GM23338 (cell line): Measurements from ENCODE around the gene DMRT1. TPM values are rescaled to one million over a fixed set of nuclear protein-coding genes. Genes with fewer than 3 reads are reported as not detected.

Source experiments
- ATAC-seq: fragments of 200-7000 bp; cut with Tn5 transposase; 3 replicates; pipeline ENCODE4 v1.9.1; 2020
- DNase-seq: peaks from one replicate; pipeline ENCODE4 v3.0.0-alpha.2; 2015; ENCODE audit warnings: low spot score
- H2AFZ ChIP-seq: fragments of 200-600 bp; sonication (generic); 2 replicates; pipeline ENCODE4 v1.8.0; 2016; ENCODE audit warnings: antibody characterized with exemption, mild to moderate bottlenecking, moderate library complexity
- H3F3A ChIP-seq: fragments of 200-600 bp; sonication (generic); replicated peaks from 2 replicates; pipeline ENCODE4 v1.8.0; 2017; ENCODE audit warnings: antibody characterized with exemption, mixed run types, low read depth
- H3K27ac ChIP-seq: fragments of 200-600 bp; sonication (generic); 2 replicates; pipeline ENCODE4 v1.6.1; 2016; ENCODE audit warnings: low read depth
- H3K27me3 ChIP-seq: fragments of 200-600 bp; sonication (generic); 2 replicates; pipeline ENCODE4 v1.8.0; 2016; ENCODE audit warnings: mild to moderate bottlenecking, mixed run types, moderate library complexity; ENCODE audit not compliant: insufficient read depth
- H3K36me3 ChIP-seq: fragments of 200-600 bp; sonication (generic); 2 replicates; pipeline ENCODE4 v1.8.0; 2016; ENCODE audit warnings: mild to moderate bottlenecking; ENCODE audit not compliant: insufficient read depth
- H3K4me1 ChIP-seq: fragments of 200-600 bp; sonication (generic); 2 replicates; pipeline ENCODE4 v1.8.0; 2016; ENCODE audit warnings: mild to moderate bottlenecking, moderate library complexity; ENCODE audit not compliant: insufficient read depth
- H3K4me2 ChIP-seq: fragments of 200-600 bp; sonication (generic); 2 replicates; pipeline ENCODE4 v1.7.1; 2017; ENCODE audit warnings: mixed run types
- H3K4me3 ChIP-seq: fragments of 200-600 bp; sonication (generic); 2 replicates; pipeline ENCODE4 v1.6.1; 2016; ENCODE audit warnings: mixed run types
- H3K79me2 ChIP-seq: fragments of 200-600 bp; sonication (generic); replicated peaks from 2 replicates; pipeline ENCODE4 v1.8.0; 2017; ENCODE audit warnings: mild to moderate bottlenecking; ENCODE audit not compliant: insufficient read depth
- H3K9me2 ChIP-seq: fragments of 200-600 bp; sonication (generic); 2 replicates; pipeline ENCODE4 v1.8.0; 2017; ENCODE audit not compliant: insufficient read depth
- H4K20me1 ChIP-seq: fragments of 200-600 bp; sonication (generic); replicated peaks from 2 replicates; pipeline ENCODE4 v1.8.0; 2017; ENCODE audit warnings: mild to moderate bottlenecking; ENCODE audit not compliant: insufficient read depth
- H3K27ac Mint-ChIP-seq: 2 replicates; pipeline ENCODE4 v1.8.0; 2020; ENCODE audit warnings: inconsistent platforms, mild to moderate bottlenecking, moderate library complexity, mixed read lengths
- H3K27me3 Mint-ChIP-seq: 3 replicates; pipeline ENCODE4 v1.8.0; 2022; ENCODE audit warnings: low read depth, mild to moderate bottlenecking, moderate library complexity, mixed read lengths, inconsistent platforms; ENCODE audit not compliant: insufficient read depth, poor library complexity
- H3K36me3 Mint-ChIP-seq: 3 replicates; pipeline ENCODE4 v1.8.0; 2021; ENCODE audit warnings: low read depth, mild to moderate bottlenecking, inconsistent platforms, moderate library complexity, mixed read lengths
- H3K4me1 Mint-ChIP-seq: 3 replicates; pipeline ENCODE4 v1.8.0; 2020; ENCODE audit warnings: mild to moderate bottlenecking, inconsistent platforms, mixed read lengths
- H3K4me3 Mint-ChIP-seq: 3 replicates; pipeline ENCODE4 v1.8.0; 2021; ENCODE audit warnings: moderate library complexity, mild to moderate bottlenecking, inconsistent platforms, mixed read lengths
- H3K9me3 Mint-ChIP-seq: 3 replicates; pipeline ENCODE4 v1.8.0; 2020; ENCODE audit warnings: moderate library complexity, mild to moderate bottlenecking, inconsistent platforms, mixed read lengths
- CREB1 ChIP-seq: fragments of 250-450 bp; sonication (Bioruptor Pico); IDR thresholded peaks from 2 replicates; pipeline ENCODE4 v1.5.0; 2020; ENCODE audit warnings: low read depth, mild to moderate bottlenecking, moderate library complexity
- EZH2 ChIP-seq: fragments of 200-600 bp; sonication (generic); IDR thresholded peaks from one replicate; pipeline ENCODE4 v1.8.0; 2017; ENCODE audit warnings: antibody characterized with exemption, mild to moderate bottlenecking, low read depth; ENCODE audit not compliant: unreplicated experiment
- EZH2phosphoT487 ChIP-seq: fragments of 200-600 bp; sonication (generic); IDR thresholded peaks from one replicate; pipeline ENCODE4 v1.8.1; 2018; ENCODE audit warnings: antibody characterized with exemption; ENCODE audit not compliant: unreplicated experiment
- JUNB ChIP-seq: IDR thresholded peaks from one replicate; pipeline ENCODE4 v1.6.1; 2016; ENCODE audit warnings: antibody characterized with exemption; ENCODE audit not compliant: unreplicated experiment
- NANOG ChIP-seq: IDR thresholded peaks from 2 replicates; pipeline ENCODE4 v1.6.1; 2016; ENCODE audit warnings: antibody characterized with exemption, borderline replicate concordance
- POLR2AphosphoS5 ChIP-seq: IDR thresholded peaks from 2 replicates; pipeline ENCODE4 v1.6.1; 2016; ENCODE audit warnings: antibody characterized with exemption, low read depth
- STAT1 ChIP-seq: IDR thresholded peaks from one replicate; pipeline ENCODE4 v1.6.1; 2016; ENCODE audit warnings: antibody characterized with exemption; ENCODE audit not compliant: unreplicated experiment
- ZNF114 ChIP-seq: fragments of 250-450 bp; sonication (Bioruptor Pico); IDR thresholded peaks from 2 replicates; pipeline ENCODE4 v1.5.0; 2020; ENCODE audit warnings: mild to moderate bottlenecking, moderate library complexity
- ZNF331 ChIP-seq: fragments of 250-450 bp; sonication (Bioruptor Pico); IDR thresholded peaks from 2 replicates; pipeline ENCODE4 v1.5.0; 2020; ENCODE audit warnings: low read depth, mild to moderate bottlenecking, moderate library complexity
- polyA plus RNA-seq: library from polyadenylated mRNA; unstranded; fragments of >200 nt; fragmentation: Nextera tagmentation; extraction: Ambion mirVana; gene quantifications from 2 replicates; pipeline ENCODE4 v1.2.1, GENCODE V29; 2016
- total RNA-seq: library from RNA; depleted of rRNA; stranded (reverse); fragments of >200 nt; shearing (Covaris generic); gene quantifications from 2 replicates; pipeline ENCODE4 v1.2.3, GENCODE V29; 2014
- TF ChIP-seq, protein P1 (sequence below), 2 experiments: fragments of 200-600 bp in 1 of 2; sonication (generic) in 1 of 2; conservative IDR thresholded peaks; 2 replicates each; pipeline versions ENCODE4 v1.5.1 to v1.6.1; 2016 to 2017; ENCODE audit warnings: antibody characterized with exemption in 2 of 2, low read depth in 2 of 2, mild to moderate bottlenecking in 2 of 2, moderate library complexity in 1 of 2
- TF ChIP-seq, protein P2 (sequence below): IDR thresholded peaks from one replicate; pipeline ENCODE4 v1.6.1; 2018; ENCODE audit warnings: antibody characterized with exemption; ENCODE audit not compliant: unreplicated experiment

The DMRT1 gene
- total and polyA plus RNA-seq, 2 experiments from 2014 or later, result not detected

DNA sequence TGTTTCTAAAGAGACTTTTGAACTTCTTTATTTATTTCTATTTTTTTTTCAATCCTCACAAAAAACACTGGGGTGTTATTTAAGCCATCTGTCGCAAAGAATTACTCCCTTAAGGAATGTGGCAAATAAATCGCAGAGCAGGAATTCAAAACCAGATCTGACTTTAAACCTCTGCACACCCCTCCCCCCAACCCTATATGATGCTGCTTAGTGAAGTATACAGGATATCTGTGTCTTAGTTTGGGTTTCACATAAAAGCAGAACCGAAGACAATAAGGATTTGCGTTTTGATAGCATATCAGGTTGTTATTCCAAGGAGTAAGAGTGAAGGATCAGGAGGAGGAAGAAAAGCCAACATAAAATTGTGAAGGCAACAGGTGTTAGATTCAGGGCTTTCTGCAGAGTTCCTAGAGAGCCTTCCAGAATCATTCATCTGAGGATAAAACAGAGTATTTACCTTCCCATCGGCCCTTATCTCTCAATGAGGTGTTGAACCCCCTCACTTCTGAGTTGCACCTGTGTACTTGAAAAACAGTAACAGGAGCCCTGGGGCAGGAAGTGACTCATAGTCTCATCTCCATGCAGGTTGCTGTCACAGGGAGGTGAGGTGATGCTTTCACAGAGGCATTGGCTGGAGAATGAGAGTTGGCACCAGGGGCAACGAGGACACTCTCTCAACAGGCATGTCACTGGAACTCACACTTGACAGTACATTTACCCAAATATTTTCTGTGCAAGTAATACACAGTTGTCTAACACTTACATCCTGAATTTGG, 101.5 kb downstream of the DMRT1 start:
- Histone ChIP-seq H3K36me3 (0 out of 2 replicates have a peak, but pooled peaks cover 5% of the 10 kb centered on the region), H3K4me2 (peak overlapping the region; percentile 3; the same call in 1 of the 2 replicates), H3F3A (no peaks in the 10 kb centered on the region), H3K9me2 (no peaks in the 10 kb centered on the region), H4K20me1 (no peaks in the 10 kb centered on the region), H3K4me3 (no peak overlapping the region), H3K79me2 (no peaks in the 10 kb centered on the region), H3K27me3 (no peaks in the 10 kb centered on the region), H2AFZ (no peak overlapping the region), H3K27ac (no peak overlapping the region), H3K4me1 (peaks cover 6% of the 10 kb centered on the region; the same call in 1 of the 2 replicates)
- TF ChIP-seq EZH2 (no peak), NANOG (no peak), ZNF114 (CRISPR knock-in tag) (no peak), POLR2AphosphoS5 (no peak), JUNB (no peak)
- TF ChIP-seq, protein P1, sequence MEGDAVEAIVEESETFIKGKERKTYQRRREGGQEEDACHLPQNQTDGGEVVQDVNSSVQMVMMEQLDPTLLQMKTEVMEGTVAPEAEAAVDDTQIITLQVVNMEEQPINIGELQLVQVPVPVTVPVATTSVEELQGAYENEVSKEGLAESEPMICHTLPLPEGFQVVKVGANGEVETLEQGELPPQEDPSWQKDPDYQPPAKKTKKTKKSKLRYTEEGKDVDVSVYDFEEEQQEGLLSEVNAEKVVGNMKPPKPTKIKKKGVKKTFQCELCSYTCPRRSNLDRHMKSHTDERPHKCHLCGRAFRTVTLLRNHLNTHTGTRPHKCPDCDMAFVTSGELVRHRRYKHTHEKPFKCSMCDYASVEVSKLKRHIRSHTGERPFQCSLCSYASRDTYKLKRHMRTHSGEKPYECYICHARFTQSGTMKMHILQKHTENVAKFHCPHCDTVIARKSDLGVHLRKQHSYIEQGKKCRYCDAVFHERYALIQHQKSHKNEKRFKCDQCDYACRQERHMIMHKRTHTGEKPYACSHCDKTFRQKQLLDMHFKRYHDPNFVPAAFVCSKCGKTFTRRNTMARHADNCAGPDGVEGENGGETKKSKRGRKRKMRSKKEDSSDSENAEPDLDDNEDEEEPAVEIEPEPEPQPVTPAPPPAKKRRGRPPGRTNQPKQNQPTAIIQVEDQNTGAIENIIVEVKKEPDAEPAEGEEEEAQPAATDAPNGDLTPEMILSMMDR (conservative IDR thresholded peaks at IDR 0.05; ENCODE audit: low read depth in 2 of 2), result no peak
- TF ChIP-seq, protein P2, sequence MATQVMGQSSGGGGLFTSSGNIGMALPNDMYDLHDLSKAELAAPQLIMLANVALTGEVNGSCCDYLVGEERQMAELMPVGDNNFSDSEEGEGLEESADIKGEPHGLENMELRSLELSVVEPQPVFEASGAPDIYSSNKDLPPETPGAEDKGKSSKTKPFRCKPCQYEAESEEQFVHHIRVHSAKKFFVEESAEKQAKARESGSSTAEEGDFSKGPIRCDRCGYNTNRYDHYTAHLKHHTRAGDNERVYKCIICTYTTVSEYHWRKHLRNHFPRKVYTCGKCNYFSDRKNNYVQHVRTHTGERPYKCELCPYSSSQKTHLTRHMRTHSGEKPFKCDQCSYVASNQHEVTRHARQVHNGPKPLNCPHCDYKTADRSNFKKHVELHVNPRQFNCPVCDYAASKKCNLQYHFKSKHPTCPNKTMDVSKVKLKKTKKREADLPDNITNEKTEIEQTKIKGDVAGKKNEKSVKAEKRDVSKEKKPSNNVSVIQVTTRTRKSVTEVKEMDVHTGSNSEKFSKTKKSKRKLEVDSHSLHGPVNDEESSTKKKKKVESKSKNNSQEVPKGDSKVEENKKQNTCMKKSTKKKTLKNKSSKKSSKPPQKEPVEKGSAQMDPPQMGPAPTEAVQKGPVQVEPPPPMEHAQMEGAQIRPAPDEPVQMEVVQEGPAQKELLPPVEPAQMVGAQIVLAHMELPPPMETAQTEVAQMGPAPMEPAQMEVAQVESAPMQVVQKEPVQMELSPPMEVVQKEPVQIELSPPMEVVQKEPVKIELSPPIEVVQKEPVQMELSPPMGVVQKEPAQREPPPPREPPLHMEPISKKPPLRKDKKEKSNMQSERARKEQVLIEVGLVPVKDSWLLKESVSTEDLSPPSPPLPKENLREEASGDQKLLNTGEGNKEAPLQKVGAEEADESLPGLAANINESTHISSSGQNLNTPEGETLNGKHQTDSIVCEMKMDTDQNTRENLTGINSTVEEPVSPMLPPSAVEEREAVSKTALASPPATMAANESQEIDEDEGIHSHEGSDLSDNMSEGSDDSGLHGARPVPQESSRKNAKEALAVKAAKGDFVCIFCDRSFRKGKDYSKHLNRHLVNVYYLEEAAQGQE, result no peak
- H3K9me3 Mint-ChIP-seq, result peaks cover 15% of the 10 kb centered on the region
- ATAC-seq, result no peak
- H3K27ac Mint-ChIP-seq, result no peak overlapping the region
- no peak overlapping the region for H3K4me3 Mint-ChIP-seq
- H3K4me1 Mint-ChIP-seq, result peaks cover 9% of the 10 kb centered on the region
- DNase-seq, result peak; percentile 52
- no peaks in the 10 kb centered on the region for H3K27me3 Mint-ChIP-seq
- H3K36me3 Mint-ChIP-seq, result no peaks in the 10 kb centered on the region

DNA sequence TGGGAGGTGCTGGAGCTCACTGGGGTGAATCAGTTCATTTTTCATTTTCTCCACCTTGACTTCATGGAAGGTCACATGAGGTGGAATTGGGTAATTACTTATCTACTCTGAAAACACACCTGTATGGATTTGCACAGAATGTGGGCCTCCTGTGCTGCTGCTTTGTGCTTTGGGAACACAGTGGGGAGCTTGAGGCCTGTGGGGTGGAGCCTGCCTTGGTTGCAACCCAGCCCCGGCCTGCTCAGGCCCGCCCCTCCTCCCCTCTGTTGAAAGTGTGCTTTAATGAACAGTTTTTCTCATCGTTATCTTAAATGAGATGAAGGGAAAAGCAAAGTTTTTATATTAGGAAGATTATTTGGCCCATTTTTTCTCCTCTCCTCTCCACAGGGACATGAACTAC, 106.5 kb downstream of the DMRT1 start:
- peak overlapping the region; percentile 56; the same call in 1 of the 2 replicates for H2AFZ ChIP-seq
- peak; percentile 75 for ATAC-seq
- H3K4me3 ChIP-seq, result no peak overlapping the region
- H3K27ac ChIP-seq, result no peak overlapping the region
- H3K4me1 ChIP-seq, result peaks cover 6% of the 10 kb centered on the region; the same call in 1 of the 2 replicates
- H3K27me3 Mint-ChIP-seq, result peaks cover 2% of the 10 kb centered on the region
- H3K79me2 ChIP-seq, result no peaks in the 10 kb centered on the region
- no peaks in the 10 kb centered on the region for H3K9me2 ChIP-seq
- peaks cover 12% of the 10 kb centered on the region; the same call in 2 of the 3 replicates for H3K4me1 Mint-ChIP-seq
- H3K27me3 ChIP-seq, result no peaks in the 10 kb centered on the region
- H3F3A ChIP-seq, result no peaks in the 10 kb centered on the region
- no peak overlapping the region for H3K4me2 ChIP-seq
- H3K36me3 Mint-ChIP-seq, result no peaks in the 10 kb centered on the region
- H3K27ac Mint-ChIP-seq, result no peak overlapping the region
- no peak for DNase-seq
- H4K20me1 ChIP-seq, result no peaks in the 10 kb centered on the region
- H3K4me3 Mint-ChIP-seq, result no peak overlapping the region
- H3K36me3 ChIP-seq, result no peaks in the 10 kb centered on the region
- no peaks in the 10 kb centered on the region for H3K9me3 Mint-ChIP-seq
- TF ChIP-seq JUNB (no peak), ZNF114 (CRISPR knock-in tag) (no peak), NANOG (no peak), EZH2 (no peak), STAT1 (no peak), EZH2phosphoT487 (no peak), POLR2AphosphoS5 (no peak), ZNF331 (no peak), CREB1 (CRISPR knock-in tag) (no peak)
- TF ChIP-seq, protein P2, result no peak
- TF ChIP-seq, protein P1 (conservative IDR thresholded peaks at IDR 0.05; ENCODE audit: low read depth in 2 of 2), result no peak
